ENCODE results near the gene APP. TPM values are rescaled to one million over a fixed set of nuclear protein-coding genes. Genes with fewer than 3 reads are reported as not detected.

The APP gene
- total RNA-seq, 2 donors from 2014 or later: 256 to 423 TPM

DNA sequence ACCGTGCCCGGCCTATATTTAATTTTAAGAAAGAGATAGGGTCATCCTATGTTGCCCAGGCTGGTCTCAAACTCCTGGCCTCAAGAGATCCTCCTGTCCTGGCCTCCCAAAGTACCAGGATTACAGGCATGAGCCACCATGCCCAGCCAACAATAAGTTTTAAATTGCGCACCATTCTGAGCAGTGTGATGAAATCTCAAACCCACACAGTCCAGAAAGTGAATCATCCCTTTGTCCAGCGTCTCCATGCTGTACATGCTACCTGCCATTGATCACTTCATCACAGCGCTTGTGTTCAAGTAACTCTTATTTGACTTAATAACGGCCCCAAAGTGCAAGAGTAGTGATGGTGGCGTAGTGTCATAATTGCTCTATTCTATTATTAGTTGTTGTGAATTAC is 75.4 kb downstream of the APP start:
- TF ChIP-seq, protein P1, sequence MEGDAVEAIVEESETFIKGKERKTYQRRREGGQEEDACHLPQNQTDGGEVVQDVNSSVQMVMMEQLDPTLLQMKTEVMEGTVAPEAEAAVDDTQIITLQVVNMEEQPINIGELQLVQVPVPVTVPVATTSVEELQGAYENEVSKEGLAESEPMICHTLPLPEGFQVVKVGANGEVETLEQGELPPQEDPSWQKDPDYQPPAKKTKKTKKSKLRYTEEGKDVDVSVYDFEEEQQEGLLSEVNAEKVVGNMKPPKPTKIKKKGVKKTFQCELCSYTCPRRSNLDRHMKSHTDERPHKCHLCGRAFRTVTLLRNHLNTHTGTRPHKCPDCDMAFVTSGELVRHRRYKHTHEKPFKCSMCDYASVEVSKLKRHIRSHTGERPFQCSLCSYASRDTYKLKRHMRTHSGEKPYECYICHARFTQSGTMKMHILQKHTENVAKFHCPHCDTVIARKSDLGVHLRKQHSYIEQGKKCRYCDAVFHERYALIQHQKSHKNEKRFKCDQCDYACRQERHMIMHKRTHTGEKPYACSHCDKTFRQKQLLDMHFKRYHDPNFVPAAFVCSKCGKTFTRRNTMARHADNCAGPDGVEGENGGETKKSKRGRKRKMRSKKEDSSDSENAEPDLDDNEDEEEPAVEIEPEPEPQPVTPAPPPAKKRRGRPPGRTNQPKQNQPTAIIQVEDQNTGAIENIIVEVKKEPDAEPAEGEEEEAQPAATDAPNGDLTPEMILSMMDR (IDR thresholded peaks at IDR 0.05): no peak
- no peak for TF ChIP-seq POLR2A (IDR thresholded peaks at IDR 0.05)
- Histone ChIP-seq H3K36me3 (replicated peaks in 1 of 2; ENCODE audit: insufficient read depth in 1 of 2, low read depth in 2 of 2) (no peaks in the 10 kb centered on the region), H3K27ac (no peak overlapping the region), H3K27me3 (no peaks in the 10 kb centered on the region), H3K9me3 (no peaks in the 10 kb centered on the region), H3K4me3 (no peak overlapping the region), H3K4me1 (no peaks in the 10 kb centered on the region)
- DNase-seq (no peak), ATAC-seq (no peak)
- intact Hi-C loops (cut with DNase I): no loop called here
- 89 to 95% methylated on average over 7 of the region's 7 CpGs for WGBS, 2 donors

DNA sequence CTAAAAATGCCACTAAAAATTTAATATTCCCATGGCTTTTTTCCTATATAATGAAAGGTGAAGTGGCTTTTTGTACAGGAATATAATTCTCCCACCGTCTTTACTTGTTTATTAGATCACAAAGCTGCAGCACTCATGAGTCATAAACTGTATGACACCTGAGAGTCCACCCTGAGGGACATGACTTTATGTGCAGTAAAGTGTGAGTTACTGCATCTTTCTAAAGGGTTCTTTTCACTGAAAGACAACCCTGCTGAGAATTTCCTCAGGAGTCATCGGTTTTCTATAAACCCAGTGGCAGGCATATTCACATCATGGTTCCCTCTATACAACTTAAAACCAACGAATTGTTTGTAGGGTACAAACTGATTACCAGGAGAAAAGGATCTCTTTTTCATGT is 77.4 kb downstream of the APP start:
- DNase-seq (no peak), ATAC-seq (no peak)
- intact Hi-C loops (cut with DNase I): no loop called here
- TF ChIP-seq, protein P1 (IDR thresholded peaks at IDR 0.05): no peak
- no peak for TF ChIP-seq POLR2A (IDR thresholded peaks at IDR 0.05)
- WGBS, 2 donors: 69 to 88% methylated on average over 3 of the region's 3 CpGs
- Histone ChIP-seq H3K27me3 (no peaks in the 10 kb centered on the region), H3K4me3 (no peak overlapping the region), H3K9me3 (no peaks in the 10 kb centered on the region), H3K36me3 (replicated peaks in 1 of 2; ENCODE audit: insufficient read depth in 1 of 2, low read depth in 2 of 2) (no peaks in the 10 kb centered on the region), H3K27ac (no peak overlapping the region), H3K4me1 (no peaks in the 10 kb centered on the region)

DNA sequence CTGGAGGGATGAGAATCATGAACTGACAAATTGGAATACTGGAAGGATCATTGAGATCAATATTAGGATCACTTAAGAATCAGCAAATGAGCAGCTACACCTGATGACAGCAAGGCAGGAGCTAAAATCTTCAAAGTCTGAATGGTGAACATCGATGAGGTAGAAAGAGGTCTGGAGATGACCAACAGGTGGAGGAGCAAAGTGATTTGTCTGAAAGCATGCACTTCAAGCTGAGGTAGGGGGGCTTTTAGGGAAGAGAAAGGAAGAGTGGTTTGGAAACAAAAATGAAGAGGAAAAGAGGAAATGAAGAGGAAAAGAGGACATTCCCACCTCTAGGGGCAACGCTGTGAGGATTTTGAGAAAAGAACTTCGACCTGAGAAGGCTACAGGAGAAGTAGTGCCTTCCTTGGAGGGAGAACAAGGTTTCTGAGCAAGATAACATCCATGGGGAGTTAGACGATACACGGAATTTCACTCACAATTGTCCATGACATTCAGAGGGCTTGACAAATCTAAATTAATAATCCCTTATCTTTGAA is 79.0 kb downstream of the APP start:
- ATAC-seq (no peak), DNase-seq (no peak)
- Histone ChIP-seq H3K27ac (no peak overlapping the region), H3K36me3 (replicated peaks in 1 of 2; ENCODE audit: insufficient read depth in 1 of 2, low read depth in 2 of 2) (no peaks in the 10 kb centered on the region), H3K4me3 (no peak overlapping the region), H3K4me1 (no peaks in the 10 kb centered on the region), H3K9me3 (no peaks in the 10 kb centered on the region), H3K27me3 (no peaks in the 10 kb centered on the region)
- intact Hi-C loops (cut with DNase I): no loop called here
- TF ChIP-seq POLR2A (IDR thresholded peaks at IDR 0.05): no peak
- TF ChIP-seq, protein P1 (IDR thresholded peaks at IDR 0.05): no peak
- WGBS, 2 donors: 93 to 94% methylated on average over 5 of the region's 5 CpGs

DNA sequence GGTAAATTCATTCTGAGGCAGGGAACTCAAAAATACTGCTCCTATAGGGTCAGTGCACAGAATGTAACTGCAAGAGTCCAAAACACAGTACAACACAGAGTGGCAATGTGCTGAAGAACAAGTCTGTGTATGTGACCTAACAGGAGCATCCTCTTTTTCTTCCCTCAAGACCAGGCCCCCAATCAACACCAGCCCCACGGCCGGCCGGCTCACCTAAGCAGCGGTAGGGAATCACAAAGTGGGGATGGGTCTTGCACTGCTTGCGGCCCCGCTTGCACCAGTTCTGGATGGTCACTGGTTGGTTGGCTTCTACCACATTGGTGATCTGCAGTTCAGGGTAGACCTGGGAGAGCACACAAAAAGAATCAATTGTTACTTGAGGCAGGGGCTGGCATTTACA is 80.8 kb downstream of the APP start:
- H3K4me3 ChIP-seq: no peak overlapping the region
- no peak for TF ChIP-seq POLR2A (IDR thresholded peaks at IDR 0.05)
- TF ChIP-seq, protein P1 (IDR thresholded peaks at IDR 0.05): no peak
- ATAC-seq (no peak), DNase-seq (no peak)
- intact Hi-C loops (cut with DNase I): no loop called here
- H3K9me3 ChIP-seq: no peaks in the 10 kb centered on the region
- no peaks in the 10 kb centered on the region for H3K4me1 ChIP-seq
- H3K36me3 ChIP-seq (replicated peaks in 1 of 2; ENCODE audit: insufficient read depth in 1 of 2, low read depth in 2 of 2): no peaks in the 10 kb centered on the region
- WGBS, 2 donors: 90 to 98% methylated on average over 6 of the region's 6 CpGs
- no peak overlapping the region for H3K27ac ChIP-seq
- no peaks in the 10 kb centered on the region for H3K27me3 ChIP-seq

DNA sequence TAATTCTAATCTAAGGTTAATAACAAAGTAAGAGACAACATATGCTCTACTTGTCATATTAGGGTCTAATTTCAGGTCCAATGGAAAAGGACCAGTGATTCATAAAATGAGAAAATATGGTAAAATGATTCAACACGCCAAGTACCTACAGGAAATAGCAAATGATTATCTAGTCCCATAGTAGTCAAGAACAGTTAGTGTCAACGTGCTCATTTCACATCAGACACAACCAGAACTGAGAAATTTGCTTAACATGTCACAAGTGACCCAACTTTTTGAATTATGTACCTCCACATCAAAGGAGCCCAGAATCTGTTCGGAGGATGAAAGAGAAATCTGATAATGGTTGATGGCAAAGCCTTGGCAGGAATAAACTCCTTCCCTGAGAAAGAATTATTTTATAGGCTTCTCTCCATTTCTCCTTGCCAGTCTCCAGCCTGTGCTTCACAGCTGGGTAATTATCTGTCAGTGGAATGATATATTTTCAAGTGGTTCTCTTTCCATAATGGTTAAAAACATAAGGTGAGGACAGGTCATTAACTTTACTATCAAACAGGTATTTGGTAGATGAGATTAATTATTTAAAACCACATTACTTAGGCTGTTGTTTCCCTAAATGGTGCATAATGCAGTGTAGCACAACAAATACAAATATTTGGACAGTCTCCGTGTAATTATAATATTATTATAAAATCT is 83.2 kb downstream of the APP start:
- Histone ChIP-seq H3K4me3 (no peak overlapping the region), H3K27ac (no peak overlapping the region), H3K4me1 (no peaks in the 10 kb centered on the region), H3K36me3 (replicated peaks in 1 of 2; ENCODE audit: insufficient read depth in 1 of 2, low read depth in 2 of 2) (no peaks in the 10 kb centered on the region), H3K9me3 (no peaks in the 10 kb centered on the region), H3K27me3 (no peaks in the 10 kb centered on the region)
- no peak for DNase-seq
- intact Hi-C loops (cut with DNase I): no loop called here
- WGBS, 2 donors: 67% methylated on average over 4 of the region's 4 CpGs
- TF ChIP-seq, protein P1 (IDR thresholded peaks at IDR 0.05): no peak
- TF ChIP-seq POLR2A (IDR thresholded peaks at IDR 0.05): no peak
- no peak for ATAC-seq
